Measurements from ENCODE around the gene MLPH. TPM values are rescaled to one million over a fixed set of nuclear protein-coding genes. Genes with fewer than 3 reads are reported as not detected.
A peak's percentile ranks its signal among the peaks of the same experiment; 100 is the strongest.

The MLPH gene, protein sequence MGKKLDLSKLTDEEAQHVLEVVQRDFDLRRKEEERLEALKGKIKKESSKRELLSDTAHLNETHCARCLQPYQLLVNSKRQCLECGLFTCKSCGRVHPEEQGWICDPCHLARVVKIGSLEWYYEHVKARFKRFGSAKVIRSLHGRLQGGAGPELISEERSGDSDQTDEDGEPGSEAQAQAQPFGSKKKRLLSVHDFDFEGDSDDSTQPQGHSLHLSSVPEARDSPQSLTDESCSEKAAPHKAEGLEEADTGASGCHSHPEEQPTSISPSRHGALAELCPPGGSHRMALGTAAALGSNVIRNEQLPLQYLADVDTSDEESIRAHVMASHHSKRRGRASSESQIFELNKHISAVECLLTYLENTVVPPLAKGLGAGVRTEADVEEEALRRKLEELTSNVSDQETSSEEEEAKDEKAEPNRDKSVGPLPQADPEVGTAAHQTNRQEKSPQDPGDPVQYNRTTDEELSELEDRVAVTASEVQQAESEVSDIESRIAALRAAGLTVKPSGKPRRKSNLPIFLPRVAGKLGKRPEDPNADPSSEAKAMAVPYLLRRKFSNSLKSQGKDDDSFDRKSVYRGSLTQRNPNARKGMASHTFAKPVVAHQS
- polyA plus RNA-seq (2013, experiment 1 of 2): 93.7 TPM
- polyA plus RNA-seq (2013, experiment 2 of 2): 85.6 TPM

DNA sequence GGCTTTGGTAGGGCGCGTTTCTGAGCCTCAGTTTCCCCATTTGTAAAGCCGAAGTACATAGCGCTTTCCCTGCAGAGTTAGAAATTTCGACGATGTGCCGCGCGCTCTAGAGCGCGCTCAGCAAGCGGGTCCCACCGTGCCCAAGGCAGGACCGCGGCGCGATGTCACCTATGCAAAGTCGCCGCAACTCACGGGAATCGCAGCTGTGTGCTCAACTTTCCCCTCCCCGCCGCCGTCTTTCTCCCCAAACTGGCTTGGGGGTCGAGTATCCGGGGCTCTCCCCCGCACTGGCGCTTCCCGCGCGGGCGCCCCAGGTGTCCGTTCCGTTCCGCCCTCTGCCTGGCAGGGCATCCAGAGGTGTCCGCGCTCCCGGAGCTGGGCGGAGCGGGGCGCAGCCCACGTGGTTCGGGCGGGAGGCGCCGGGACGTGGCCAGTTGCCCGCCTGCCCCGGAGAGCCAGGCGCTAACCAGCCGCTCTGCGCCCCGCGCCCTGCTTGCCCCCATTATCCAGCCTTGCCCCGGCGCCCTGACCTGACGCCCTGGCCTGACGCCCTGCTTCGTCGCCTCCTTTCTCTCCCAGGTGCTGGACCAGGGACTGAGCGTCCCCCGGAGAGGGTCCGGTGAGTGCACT is at the start of gene MLPH:
TSS of gene MLPH (plus strand) at position 433 of the 630 bp plus-strand sequence. CDS start 6,176 bp downstream, outside the sequence.
- H3K4me2 ChIP-seq (ENCODE audit: low read length, poor library complexity, severe bottlenecking): peak within 1 kb of the TSS; percentile 99
- peak within 1 kb of the TSS; percentile 97 for H3K4ac ChIP-seq (ENCODE audit: low read depth in 1 of 2, low read length in 2 of 2)
- peak within 1 kb of the TSS; percentile 45 for H2BK15ac ChIP-seq (ENCODE audit: low read depth, poor library complexity, severe bottlenecking)
- H3K23ac ChIP-seq (ENCODE audit: low read length in 2 of 2): peak within 1 kb of the TSS in 1 of 2 experiments; percentile 91
- H2BK5ac ChIP-seq (ENCODE audit: low read depth, low read length, poor library complexity, severe bottlenecking): peak within 1 kb of the TSS; percentile 63
- H3K79me1 ChIP-seq (replicated peaks; ENCODE audit: low read length, poor library complexity, severe bottlenecking): peaks cover 3% of the 10 kb centered on the region
- peak within 1 kb of the TSS; percentile 79 to 95 for H2BK12ac ChIP-seq (ENCODE audit: low read length in 2 of 2)
- peak within 1 kb of the TSS; percentile 19 for H2AFZ ChIP-seq (ENCODE audit: low read depth, low read length)
- H2BK120ac ChIP-seq (ENCODE audit: low read depth, low read length): peak within 1 kb of the TSS; percentile 91
- H3K27me3 ChIP-seq (ENCODE audit: control insufficient read depth in 1 of 2, insufficient read depth in 1 of 2, low read length in 2 of 2): no peaks in the 10 kb centered on the region
- peak within 1 kb of the TSS; percentile 79 to 85 for H3K4me3 ChIP-seq (ENCODE audit: insufficient read depth in 1 of 2, low read depth in 1 of 2, low read length in 2 of 2)
- peak within 1 kb of the TSS; percentile 95 for H4K8ac ChIP-seq (ENCODE audit: low read length)
- H3K4me1 ChIP-seq (ENCODE audit: control insufficient read depth, insufficient read depth, low read depth, low read length): peaks cover 31% of the 10 kb centered on the region
- H3K14ac ChIP-seq (ENCODE audit: low read length in 2 of 2): peak within 1 kb of the TSS in 1 of 2 experiments; percentile 98
- H2AK5ac ChIP-seq (ENCODE audit: low read length, severe bottlenecking): no peak within 1 kb of the TSS
- H3K27ac ChIP-seq (ENCODE audit: low read length, poor library complexity, severe bottlenecking): peak within 1 kb of the TSS; percentile 66
- peaks cover 8% of the 10 kb centered on the region for H3K9me3 ChIP-seq (ENCODE audit: control insufficient read depth, low read length)
- peak within 1 kb of the TSS; percentile 91 to 98 for H3K18ac ChIP-seq (ENCODE audit: low read depth in 1 of 2, low read length in 2 of 2)
- 2% methylated on average over 61 of the region's 63 CpGs for WGBS
- H4K91ac ChIP-seq (ENCODE audit: low read length): peak within 1 kb of the TSS; percentile 98
- DNase-seq: peak; percentile 63
- peaks cover 6 to 13% of the 10 kb centered on the region in 2 experiments for H3K36me3 ChIP-seq (ENCODE audit: control insufficient read depth in 1 of 2, insufficient read depth in 2 of 2, low read depth in 1 of 2, low read length in 2 of 2)
- peak within 1 kb of the TSS; percentile 85 for H3K9ac ChIP-seq (ENCODE audit: low read length)

DNA sequence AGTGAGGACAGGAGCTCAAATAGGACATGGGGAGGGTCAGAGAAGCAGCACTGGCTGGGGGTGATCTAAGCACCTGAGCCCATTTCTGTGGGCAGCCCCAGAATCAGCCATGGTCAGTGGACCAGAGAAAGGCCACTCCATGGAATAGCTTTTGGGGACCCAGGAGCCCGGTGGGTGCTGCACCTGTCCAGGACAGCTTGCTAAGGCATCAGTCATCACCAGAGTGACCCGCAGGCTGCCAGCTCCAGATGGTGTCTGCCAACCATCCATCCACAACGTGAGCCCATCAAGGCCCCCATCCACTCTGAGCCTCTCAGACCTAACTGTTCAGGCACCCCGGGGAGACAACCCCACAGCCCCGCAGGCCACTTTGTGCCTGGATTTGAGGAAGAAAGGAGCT is 49.5 kb upstream of the MLPH start:
- no peaks in the 10 kb centered on the region for H3K79me1 ChIP-seq (replicated peaks; ENCODE audit: low read length, poor library complexity, severe bottlenecking)
- no peak overlapping the region for H3K23ac ChIP-seq (ENCODE audit: low read length in 2 of 2)
- peak overlapping the region in 1 of 2 experiments; percentile 60 for H3K4ac ChIP-seq (ENCODE audit: low read depth in 1 of 2, low read length in 2 of 2)
- H2AK5ac ChIP-seq (ENCODE audit: low read length, severe bottlenecking): no peak overlapping the region
- H3K27me3 ChIP-seq (ENCODE audit: control insufficient read depth in 1 of 2, insufficient read depth in 1 of 2, low read length in 2 of 2): no peaks in the 10 kb centered on the region
- H2BK5ac ChIP-seq (ENCODE audit: low read depth, low read length, poor library complexity, severe bottlenecking): no peak overlapping the region
- no peaks in the 10 kb centered on the region for H3K36me3 ChIP-seq (ENCODE audit: control insufficient read depth in 1 of 2, insufficient read depth in 2 of 2, low read depth in 1 of 2, low read length in 2 of 2)
- H2BK12ac ChIP-seq (ENCODE audit: low read length in 2 of 2): peak overlapping the region; percentile 69 to 79
- peaks cover 43% of the 10 kb centered on the region for H3K4me1 ChIP-seq (ENCODE audit: control insufficient read depth, insufficient read depth, low read depth, low read length)
- 89% methylated on average over 5 of the region's 5 CpGs for WGBS
- H3K18ac ChIP-seq (ENCODE audit: low read depth in 1 of 2, low read length in 2 of 2): peak overlapping the region; percentile 74 to 78
- peak overlapping the region; percentile 84 for H4K91ac ChIP-seq (ENCODE audit: low read length)
- H2AFZ ChIP-seq (ENCODE audit: low read depth, low read length): no peak overlapping the region
- H3K27ac ChIP-seq (ENCODE audit: low read length, poor library complexity, severe bottlenecking): no peak overlapping the region
- H3K4me3 ChIP-seq (ENCODE audit: insufficient read depth in 1 of 2, low read depth in 1 of 2, low read length in 2 of 2): no peak overlapping the region
- H3K9ac ChIP-seq (ENCODE audit: low read length): no peak overlapping the region
- H3K9me3 ChIP-seq (ENCODE audit: control insufficient read depth, low read length): no peaks in the 10 kb centered on the region
- H3K14ac ChIP-seq (ENCODE audit: low read length in 2 of 2): no peak overlapping the region
- no peak overlapping the region for H2BK15ac ChIP-seq (ENCODE audit: low read depth, poor library complexity, severe bottlenecking)
- no peak overlapping the region for H3K4me2 ChIP-seq (ENCODE audit: low read length, poor library complexity, severe bottlenecking)
- peak overlapping the region; percentile 84 for H2BK120ac ChIP-seq (ENCODE audit: low read depth, low read length)
- DNase-seq: no peak
- H4K8ac ChIP-seq (ENCODE audit: low read length): peak overlapping the region; percentile 64

DNA sequence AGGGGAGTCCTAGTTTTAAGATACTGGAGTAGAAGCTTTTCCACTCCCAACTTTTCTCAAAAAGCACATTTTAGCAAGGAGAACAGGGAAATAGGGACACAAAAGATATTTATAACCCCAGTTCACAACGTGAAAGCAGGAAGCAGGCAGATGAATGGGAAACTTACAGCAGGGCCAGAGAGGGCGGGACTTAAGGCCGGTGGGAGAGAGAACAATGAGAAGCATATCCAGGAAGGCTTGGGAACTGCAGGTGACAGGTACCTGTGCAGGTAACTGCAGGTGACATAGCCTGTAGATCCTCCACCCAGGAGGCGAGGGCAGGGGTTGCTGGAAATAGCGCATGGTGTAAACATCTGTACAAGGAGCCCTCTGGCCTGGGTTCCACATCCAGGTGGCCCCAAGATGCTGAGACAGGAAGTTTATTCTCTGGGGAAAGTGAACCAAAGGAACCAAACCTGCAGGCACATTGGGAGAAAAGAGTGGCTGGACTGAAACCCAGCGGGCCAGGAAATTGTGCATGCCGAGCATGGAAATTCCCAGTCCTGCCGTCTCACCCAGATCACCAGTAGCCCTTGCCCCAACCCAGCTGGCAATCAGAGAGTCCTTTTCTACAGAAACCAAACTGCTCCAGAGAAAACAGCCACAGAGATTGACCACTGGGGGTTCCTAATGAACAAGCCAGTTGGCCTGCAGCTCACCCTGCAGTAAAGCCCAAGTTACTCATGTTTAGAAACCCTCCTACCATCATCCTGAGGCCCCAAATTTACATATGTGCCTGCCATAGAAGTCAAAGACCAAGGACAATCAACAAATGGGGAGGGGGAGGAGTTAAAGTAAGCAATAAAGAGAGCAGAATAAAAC is 48.7 kb upstream of the MLPH start:
- H2BK12ac ChIP-seq (ENCODE audit: low read length in 2 of 2): peak overlapping the region; percentile 56 to 85
- WGBS: 69% methylated on average over 8 of the region's 8 CpGs
- no peaks in the 10 kb centered on the region for H3K9me3 ChIP-seq (ENCODE audit: control insufficient read depth, low read length)
- no peak overlapping the region for H2BK5ac ChIP-seq (ENCODE audit: low read depth, low read length, poor library complexity, severe bottlenecking)
- H3K4ac ChIP-seq (ENCODE audit: low read depth in 1 of 2, low read length in 2 of 2): no peak overlapping the region
- no peak overlapping the region for H3K4me2 ChIP-seq (ENCODE audit: low read length, poor library complexity, severe bottlenecking)
- H3K79me1 ChIP-seq (replicated peaks; ENCODE audit: low read length, poor library complexity, severe bottlenecking): no peaks in the 10 kb centered on the region
- H3K9ac ChIP-seq (ENCODE audit: low read length): no peak overlapping the region
- H2AFZ ChIP-seq (ENCODE audit: low read depth, low read length): no peak overlapping the region
- no peak overlapping the region for H2BK120ac ChIP-seq (ENCODE audit: low read depth, low read length)
- peaks cover 35% of the 10 kb centered on the region for H3K4me1 ChIP-seq (ENCODE audit: control insufficient read depth, insufficient read depth, low read depth, low read length)
- DNase-seq: no peak
- H4K8ac ChIP-seq (ENCODE audit: low read length): peak overlapping the region; percentile 58
- H3K14ac ChIP-seq (ENCODE audit: low read length in 2 of 2): peak overlapping the region in 1 of 2 experiments; percentile 66
- H3K27ac ChIP-seq (ENCODE audit: low read length, poor library complexity, severe bottlenecking): no peak overlapping the region
- peak overlapping the region; percentile 74 for H4K91ac ChIP-seq (ENCODE audit: low read length)
- H2AK5ac ChIP-seq (ENCODE audit: low read length, severe bottlenecking): no peak overlapping the region
- H3K27me3 ChIP-seq (ENCODE audit: control insufficient read depth in 1 of 2, insufficient read depth in 1 of 2, low read length in 2 of 2): no peaks in the 10 kb centered on the region
- no peak overlapping the region for H2BK15ac ChIP-seq (ENCODE audit: low read depth, poor library complexity, severe bottlenecking)
- no peak overlapping the region for H3K4me3 ChIP-seq (ENCODE audit: insufficient read depth in 1 of 2, low read depth in 1 of 2, low read length in 2 of 2)
- H3K18ac ChIP-seq (ENCODE audit: low read depth in 1 of 2, low read length in 2 of 2): peak overlapping the region; percentile 46 to 73
- H3K23ac ChIP-seq (ENCODE audit: low read length in 2 of 2): no peak overlapping the region
- no peaks in the 10 kb centered on the region for H3K36me3 ChIP-seq (ENCODE audit: control insufficient read depth in 1 of 2, insufficient read depth in 2 of 2, low read depth in 1 of 2, low read length in 2 of 2)
